ENCODE data around the gene MCC. TPM values are rescaled to one million over a fixed set of nuclear protein-coding genes. Genes with fewer than 3 reads are reported as not detected.

MCC gene
- total RNA-seq, 1 experiment from 2014 or later: 0.41 TPM

GRCh38 chr5:113217619-113218184 lies 270.6 kb downstream of the MCC start:
- intact Hi-C loops (cut with micrococcal nuclease; ENCODE audit: unreplicated experiment): no loop called here
- Histone ChIP-seq H3K27me3 (ENCODE audit: control insufficient read depth, insufficient read depth, low read length) (no peaks in the 10 kb centered on the region), H3K4me1 (ENCODE audit: control insufficient read depth, insufficient read depth, low read length) (no peaks in the 10 kb centered on the region; the same call in 1 of the 2 replicates), H3K36me3 (ENCODE audit: control insufficient read depth, insufficient read depth, low read length) (no peaks in the 10 kb centered on the region), H3K9me3 (ENCODE audit: control insufficient read depth, insufficient read depth, low read depth, low read length) (no peaks in the 10 kb centered on the region), H3K4me3 (ENCODE audit: low read depth in 2 of 2, low read length in 2 of 2) (no peak overlapping the region), H3K27ac (ENCODE audit: low read length) (no peak overlapping the region)
- ChIA-PET POLR2A (no interaction called here), CTCF (interaction anchor here (0.6 kb wide), 1 partner anchor 124 kb away, joined by 3 read pairs; no protein-coding TSS in a partner anchor)
- ATAC-seq (no peak), DNase-seq (ENCODE audit: low read depth, low spot score) (no peak)
- in situ Hi-C loops (cut with HindIII; ENCODE audit: low pct_unique_long_range_greater_than_20kb, low sequenced_read_pairs): no loop called here
- BruUV-seq (replicated peaks): no TSS peak
- TF ChIP-seq POLR2AphosphoS5 (IDR thresholded peaks at IDR 0.05; ENCODE audit: low read depth, low read length) (no peak), TCF7L2 (IDR thresholded peaks at IDR 0.05; ENCODE audit: low read depth, low read length) (no peak), SIN3A (IDR thresholded peaks at IDR 0.05; ENCODE audit: borderline replicate concordance, insufficient read depth, low read depth, low read length) (no peak), REST (IDR thresholded peaks at IDR 0.05; ENCODE audit: insufficient read depth in 1 of 2, low read depth in 2 of 2, low read length in 1 of 2) (no peak), CTCF (IDR thresholded peaks at IDR 0.05) (no peak)

- no TSS peak for BruUV-seq (replicated peaks)
- POLR2A ChIA-PET: no interaction called here
- intact Hi-C loops (cut with micrococcal nuclease; ENCODE audit: unreplicated experiment): no loop called here
- no peak for TF ChIP-seq TCF7L2 (IDR thresholded peaks at IDR 0.05; ENCODE audit: low read depth, low read length)
- TF ChIP-seq REST (IDR thresholded peaks at IDR 0.05; ENCODE audit: insufficient read depth in 1 of 2, low read depth in 2 of 2, low read length in 1 of 2): no peak
- no peak for TF ChIP-seq POLR2AphosphoS5 (IDR thresholded peaks at IDR 0.05; ENCODE audit: low read depth, low read length)
- Histone ChIP-seq H3K27me3 (ENCODE audit: control insufficient read depth, insufficient read depth, low read length) (no peaks in the 10 kb centered on the region), H3K27ac (ENCODE audit: low read length) (no peak overlapping the region), H3K36me3 (ENCODE audit: control insufficient read depth, insufficient read depth, low read length) (no peaks in the 10 kb centered on the region), H3K9me3 (ENCODE audit: control insufficient read depth, insufficient read depth, low read depth, low read length) (no peaks in the 10 kb centered on the region), H3K4me3 (ENCODE audit: low read depth in 2 of 2, low read length in 2 of 2) (no peak overlapping the region), H3K4me1 (ENCODE audit: control insufficient read depth, insufficient read depth, low read length) (no peaks in the 10 kb centered on the region; the same call in 1 of the 2 replicates)
- DNase-seq (ENCODE audit: low read depth, low spot score) (no peak), ATAC-seq (no peak)
- CTCF ChIA-PET: no interaction called here
- in situ Hi-C loops (cut with HindIII; ENCODE audit: low pct_unique_long_range_greater_than_20kb, low sequenced_read_pairs): no loop called here
Measured at GRCh38 chr5:113216545-113216944, 271.7 kb downstream of the MCC start.

All from Panc1 (cell line).